ENCODE data around the gene FLT1.

The FLT1 gene

DNA sequence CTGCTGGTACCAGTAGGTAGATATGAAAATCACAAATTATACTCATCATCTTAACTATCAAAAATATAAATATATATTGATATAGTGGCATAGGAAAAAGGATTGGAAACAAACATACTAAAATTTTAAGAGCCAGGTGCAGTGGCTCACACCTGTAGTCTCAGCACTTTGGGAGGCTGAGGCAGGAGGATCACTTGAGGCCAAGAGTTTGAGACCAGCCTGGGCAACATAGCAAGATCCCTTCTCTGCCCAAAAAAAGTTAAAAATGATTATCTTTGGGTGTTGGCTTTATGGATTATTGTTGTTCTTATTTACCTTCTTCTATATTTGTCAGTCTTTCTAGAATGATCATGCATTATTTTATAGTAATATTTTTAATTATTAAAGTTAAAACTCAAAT, 53.4 kb downstream of the FLT1 start:
- no peak overlapping the region for H3K4me3 ChIP-seq (ENCODE audit: low read depth, low read length, poor library complexity, severe bottlenecking)
- no peaks in the 10 kb centered on the region for H3K4me1 ChIP-seq (ENCODE audit: insufficient read depth, low read length, severe bottlenecking)
- no peaks in the 10 kb centered on the region for H3K9me2 ChIP-seq (ENCODE audit: low read depth, low read length)
- no peak for TF ChIP-seq CTCF (IDR thresholded peaks at IDR 0.05; ENCODE audit: low read length)
- no peak for TF ChIP-seq EZH2 (IDR thresholded peaks at IDR 0.05; ENCODE audit: borderline replicate concordance, low read length)
- no peaks in the 10 kb centered on the region for H3K36me3 ChIP-seq (ENCODE audit: insufficient read depth, low read length)
- no peak overlapping the region for H3K4me2 ChIP-seq (ENCODE audit: low read length)
- H3K79me2 ChIP-seq (ENCODE audit: insufficient read depth, low read length) = no peaks in the 10 kb centered on the region
- H3K9ac ChIP-seq (ENCODE audit: low read length) = no peak overlapping the region
- H3K27me3 ChIP-seq (ENCODE audit: insufficient read depth, low read length) = no peaks in the 10 kb centered on the region
- no peak overlapping the region for H3K27ac ChIP-seq (ENCODE audit: low read depth, low read length, poor library complexity, severe bottlenecking)
- no peaks in the 10 kb centered on the region for H4K20me1 ChIP-seq (ENCODE audit: insufficient read depth, low read length)
- no peaks in the 10 kb centered on the region for H3F3A ChIP-seq (ENCODE audit: insufficient read depth, low read length)
- no peaks in the 10 kb centered on the region for H3K9me3 ChIP-seq (ENCODE audit: low read length)
- H2AFZ ChIP-seq (ENCODE audit: low read length) = no peak overlapping the region

DNA sequence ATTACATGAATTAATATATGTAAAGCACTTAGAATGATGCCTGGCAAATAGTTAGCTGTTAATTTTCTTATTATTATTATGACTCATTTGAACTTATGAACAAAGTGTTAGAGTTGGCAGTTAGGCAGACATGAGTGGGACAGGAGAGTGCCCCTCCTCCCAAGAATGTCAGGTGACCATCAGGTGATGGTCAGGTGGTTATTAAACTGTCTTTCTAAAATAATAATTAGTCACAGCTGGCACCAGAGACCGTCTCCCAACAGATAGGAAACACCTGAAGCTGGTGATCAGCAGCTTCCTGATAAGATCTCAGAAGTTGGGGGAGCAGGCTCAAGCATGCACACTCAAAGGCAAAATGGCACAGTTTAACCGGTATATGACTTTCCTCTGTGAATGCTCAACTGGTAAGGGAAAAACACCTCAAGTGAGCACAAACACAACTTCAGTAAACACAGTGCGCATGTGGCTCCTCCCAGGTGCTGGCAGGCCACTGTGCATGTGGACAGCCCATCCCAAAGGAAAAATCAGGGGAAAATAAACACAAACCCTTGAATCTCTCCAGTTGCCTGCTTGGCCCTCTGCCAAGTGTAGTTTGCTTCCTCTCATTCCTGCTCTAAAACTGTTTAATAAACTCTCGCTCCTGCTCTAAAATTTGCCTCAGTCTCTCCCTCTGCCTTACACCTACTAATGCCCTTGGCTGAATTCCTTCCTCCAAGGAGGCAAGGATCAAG, 54.0 kb downstream of the FLT1 start:
- no peak overlapping the region for H2AFZ ChIP-seq (ENCODE audit: low read length)
- TF ChIP-seq EZH2 (IDR thresholded peaks at IDR 0.05; ENCODE audit: borderline replicate concordance, low read length) (no peak), CTCF (IDR thresholded peaks at IDR 0.05; ENCODE audit: low read length) (no peak)
- no peaks in the 10 kb centered on the region for H3K9me3 ChIP-seq (ENCODE audit: low read length)
- no peaks in the 10 kb centered on the region for H3K27me3 ChIP-seq (ENCODE audit: insufficient read depth, low read length)
- no peaks in the 10 kb centered on the region for H3K36me3 ChIP-seq (ENCODE audit: insufficient read depth, low read length)
- no peak overlapping the region for H3K9ac ChIP-seq (ENCODE audit: low read length)
- no peaks in the 10 kb centered on the region for H3F3A ChIP-seq (ENCODE audit: insufficient read depth, low read length)
- H3K4me1 ChIP-seq (ENCODE audit: insufficient read depth, low read length, severe bottlenecking) = no peaks in the 10 kb centered on the region
- no peak overlapping the region for H3K4me2 ChIP-seq (ENCODE audit: low read length)
- H3K9me2 ChIP-seq (ENCODE audit: low read depth, low read length) = no peaks in the 10 kb centered on the region
- H3K27ac ChIP-seq (ENCODE audit: low read depth, low read length, poor library complexity, severe bottlenecking) = no peak overlapping the region
- H4K20me1 ChIP-seq (ENCODE audit: insufficient read depth, low read length) = no peaks in the 10 kb centered on the region
- H3K4me3 ChIP-seq (ENCODE audit: low read depth, low read length, poor library complexity, severe bottlenecking) = no peak overlapping the region
- no peaks in the 10 kb centered on the region for H3K79me2 ChIP-seq (ENCODE audit: insufficient read depth, low read length)

GRCh38 chr13:28438598-28439334, 56.2 kb downstream of the FLT1 start:
- Histone ChIP-seq H3K9me2 (ENCODE audit: low read depth, low read length) (no peaks in the 10 kb centered on the region), H3K9ac (ENCODE audit: low read length) (no peak overlapping the region), H3K9me3 (ENCODE audit: low read length) (no peaks in the 10 kb centered on the region), H3F3A (ENCODE audit: insufficient read depth, low read length) (no peaks in the 10 kb centered on the region), H2AFZ (ENCODE audit: low read length) (no peak overlapping the region), H3K4me1 (ENCODE audit: insufficient read depth, low read length, severe bottlenecking) (no peaks in the 10 kb centered on the region), H3K79me2 (ENCODE audit: insufficient read depth, low read length) (no peaks in the 10 kb centered on the region), H3K4me2 (ENCODE audit: low read length) (no peak overlapping the region), H3K27me3 (ENCODE audit: insufficient read depth, low read length) (no peaks in the 10 kb centered on the region), H4K20me1 (ENCODE audit: insufficient read depth, low read length) (no peaks in the 10 kb centered on the region), H3K27ac (ENCODE audit: low read depth, low read length, poor library complexity, severe bottlenecking) (no peak overlapping the region), H3K4me3 (ENCODE audit: low read depth, low read length, poor library complexity, severe bottlenecking) (no peak overlapping the region), H3K36me3 (ENCODE audit: insufficient read depth, low read length) (no peaks in the 10 kb centered on the region)
- no peak for TF ChIP-seq EZH2 (IDR thresholded peaks at IDR 0.05; ENCODE audit: borderline replicate concordance, low read length)
- no peak for TF ChIP-seq CTCF (IDR thresholded peaks at IDR 0.05; ENCODE audit: low read length)

All from OCI-LY1 (cell line).